Activated CD4-positive, alpha-beta T cell treated with anti-CD3 and anti-CD28 coated beads for 1 hour (primary cell): Measurements from ENCODE around the gene HDDC2.

Source experiments
- DNase-seq: peaks from one replicate; pipeline ENCODE4 v3.0.0-alpha.2; 2020

Gene HDDC2

DNA sequence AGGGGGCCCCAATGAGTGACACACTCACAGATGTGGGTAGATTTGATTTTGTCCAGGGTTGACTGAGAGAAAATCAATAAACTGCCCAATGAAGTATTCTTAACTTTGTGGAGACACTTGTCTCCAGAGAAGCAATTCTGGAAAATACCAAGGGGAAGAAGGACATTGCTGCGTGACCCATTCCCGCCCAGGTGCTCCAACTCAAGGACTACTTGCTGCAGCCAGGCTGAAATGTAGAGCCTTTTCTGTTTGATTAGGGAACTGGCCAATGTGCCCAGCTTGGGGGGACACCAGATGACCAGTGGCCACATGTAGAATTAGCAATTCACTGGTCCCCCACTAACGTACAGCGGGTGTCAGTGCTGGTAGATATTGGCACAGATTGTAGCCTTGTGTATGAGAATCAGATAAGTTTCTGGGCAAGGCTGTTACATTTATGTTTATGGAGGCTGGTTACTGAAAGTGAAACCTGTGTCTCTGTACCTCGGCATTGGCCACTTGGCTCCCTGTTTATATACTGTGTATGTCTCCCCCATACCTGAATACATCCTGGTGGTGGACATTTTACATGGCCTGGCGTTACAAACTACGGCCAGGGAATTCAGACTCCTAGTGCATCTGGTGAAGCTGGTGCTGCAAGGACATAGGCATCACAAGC lies 32.3 kb downstream of the HDDC2 start:
- DNase-seq: no peak

DNA sequence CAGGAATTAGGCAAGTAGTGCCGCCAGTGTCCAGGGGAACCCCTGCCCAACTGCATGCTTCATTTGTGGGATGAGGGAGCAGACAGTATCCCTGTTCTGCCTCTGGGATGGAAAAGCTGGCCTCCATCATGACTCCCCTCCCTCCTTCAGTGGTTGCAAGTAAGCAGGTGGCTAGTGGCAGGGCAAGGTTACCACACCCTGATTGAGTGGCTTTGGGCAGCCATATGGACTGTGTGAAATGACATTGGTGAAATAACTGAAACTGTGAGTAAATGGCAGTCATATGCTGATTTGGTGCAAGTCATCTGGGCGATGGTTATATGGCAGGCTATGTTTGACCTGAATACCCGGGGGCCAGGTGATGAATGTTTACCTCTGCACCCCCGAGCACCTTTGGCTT lies 33.0 kb downstream of the HDDC2 start:
- DNase-seq: no peak

DNA sequence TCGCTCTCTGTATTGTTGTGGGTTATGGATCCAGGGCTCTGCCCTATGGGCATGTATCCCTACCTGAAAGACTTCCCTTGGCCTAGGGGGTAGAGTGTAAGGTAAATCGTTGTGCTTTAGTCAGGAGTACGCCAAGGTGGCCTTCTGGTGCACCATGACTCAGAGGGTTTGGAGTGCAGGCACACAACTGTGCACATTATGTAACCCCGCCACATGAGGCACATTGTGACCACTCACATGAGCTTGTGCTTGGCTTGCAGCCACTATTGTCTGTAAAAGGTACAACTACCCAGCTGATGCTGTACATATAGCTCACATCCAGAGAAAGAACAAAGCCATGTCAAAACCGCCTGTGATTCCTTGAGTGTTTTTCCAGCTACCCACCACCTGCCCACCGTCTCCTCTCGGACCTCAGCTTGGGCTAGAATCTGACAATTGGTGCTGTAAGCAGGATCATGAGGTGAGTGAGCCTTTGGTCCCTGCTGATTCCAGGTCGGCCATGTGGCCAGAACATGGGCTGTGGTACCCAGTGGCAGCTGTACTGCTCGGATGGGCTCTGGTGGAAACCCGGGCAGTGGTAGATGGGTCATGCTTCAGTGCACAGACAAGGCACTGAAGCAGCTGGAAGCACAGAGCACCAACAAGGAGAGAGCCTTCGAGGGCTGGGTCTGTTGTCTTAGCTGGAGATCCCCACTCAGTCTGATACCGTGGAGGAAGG lies 33.8 kb downstream of the HDDC2 start:
- no peak for DNase-seq

DNA sequence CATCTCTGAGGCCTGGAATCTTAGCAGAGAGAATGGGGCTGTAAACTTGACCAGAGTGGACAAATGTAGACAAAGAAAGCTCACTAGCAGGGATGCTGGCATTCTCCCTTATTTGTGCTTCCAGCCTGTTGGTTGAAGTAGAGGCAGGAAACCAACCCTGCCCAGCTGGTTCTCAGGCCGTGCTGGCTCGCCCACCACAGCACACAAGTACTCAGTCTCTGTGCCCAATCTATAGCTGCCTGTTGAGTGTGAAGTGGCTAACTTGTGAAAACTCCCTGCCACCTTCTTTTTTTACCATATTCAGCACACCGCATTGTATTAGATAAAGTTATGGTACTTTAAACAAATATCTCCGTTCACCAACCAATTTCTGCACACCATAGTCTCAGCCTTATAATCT lies 37.3 kb downstream of the HDDC2 start:
- no peak for DNase-seq

DNA sequence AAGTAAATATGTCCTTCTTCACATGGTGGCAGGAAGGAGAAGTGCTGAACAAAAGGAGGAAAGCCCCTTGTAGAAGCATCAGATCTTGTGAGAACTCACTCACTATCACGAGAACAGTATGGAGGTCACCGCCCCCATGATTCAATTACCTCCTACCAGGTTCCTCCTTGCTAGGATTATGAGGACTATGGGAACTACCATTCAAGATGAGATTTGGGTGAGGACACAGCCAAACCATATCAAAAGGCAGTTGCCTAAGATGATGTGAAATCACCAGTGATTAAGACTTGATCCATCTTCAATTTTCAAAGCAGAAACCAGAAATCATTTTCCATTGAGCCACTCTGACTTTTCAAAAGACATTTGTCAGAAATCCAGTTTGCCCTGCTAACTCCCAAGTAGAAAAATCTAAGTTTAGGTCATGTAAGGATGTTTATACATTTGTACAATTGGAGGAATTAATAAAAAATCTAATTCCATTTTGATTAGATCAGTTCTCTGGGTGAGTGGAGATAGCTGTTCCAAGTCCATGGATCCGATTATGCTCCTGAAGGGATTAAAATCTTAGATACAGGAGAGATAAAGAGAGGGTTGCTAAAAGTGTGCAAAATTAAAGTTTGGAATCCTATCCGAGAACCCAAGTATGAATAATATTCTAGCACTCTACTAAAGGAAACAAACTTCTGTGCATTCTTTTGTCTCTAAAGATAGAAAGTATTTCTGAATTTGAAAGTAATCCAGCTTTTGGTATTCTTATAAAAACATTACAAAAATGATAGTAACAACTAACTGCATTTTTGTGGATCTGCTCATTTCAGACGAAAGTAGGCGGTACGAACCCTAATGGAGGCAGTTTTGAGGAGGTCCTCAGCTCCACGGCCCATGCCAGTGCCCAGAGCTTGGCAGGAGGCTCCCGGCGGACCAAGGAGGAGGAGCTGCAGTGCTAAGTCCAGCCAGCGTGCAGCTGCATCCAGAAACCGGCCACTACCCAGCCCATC lies 39.5 kb downstream of the HDDC2 start:
- no peak for DNase-seq

DNA sequence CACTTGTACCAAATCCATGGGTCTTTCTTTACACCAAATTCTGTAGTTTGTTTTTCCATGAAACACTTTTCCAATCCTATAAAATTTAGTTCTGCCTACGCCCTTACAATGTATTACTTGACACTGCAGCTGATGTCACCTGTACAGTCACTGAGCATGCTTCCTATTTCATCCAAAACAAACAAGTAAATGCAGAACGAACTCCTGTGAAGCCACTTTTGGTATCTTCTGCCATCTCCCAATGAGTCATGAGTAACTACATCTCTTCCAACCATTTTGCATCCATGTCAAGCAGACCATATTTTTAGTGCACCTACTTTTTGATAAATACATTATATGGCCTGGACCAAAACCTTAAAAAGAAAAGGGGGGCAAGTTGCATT lies 42.4 kb downstream of the HDDC2 start:
- no peak for DNase-seq

DNA sequence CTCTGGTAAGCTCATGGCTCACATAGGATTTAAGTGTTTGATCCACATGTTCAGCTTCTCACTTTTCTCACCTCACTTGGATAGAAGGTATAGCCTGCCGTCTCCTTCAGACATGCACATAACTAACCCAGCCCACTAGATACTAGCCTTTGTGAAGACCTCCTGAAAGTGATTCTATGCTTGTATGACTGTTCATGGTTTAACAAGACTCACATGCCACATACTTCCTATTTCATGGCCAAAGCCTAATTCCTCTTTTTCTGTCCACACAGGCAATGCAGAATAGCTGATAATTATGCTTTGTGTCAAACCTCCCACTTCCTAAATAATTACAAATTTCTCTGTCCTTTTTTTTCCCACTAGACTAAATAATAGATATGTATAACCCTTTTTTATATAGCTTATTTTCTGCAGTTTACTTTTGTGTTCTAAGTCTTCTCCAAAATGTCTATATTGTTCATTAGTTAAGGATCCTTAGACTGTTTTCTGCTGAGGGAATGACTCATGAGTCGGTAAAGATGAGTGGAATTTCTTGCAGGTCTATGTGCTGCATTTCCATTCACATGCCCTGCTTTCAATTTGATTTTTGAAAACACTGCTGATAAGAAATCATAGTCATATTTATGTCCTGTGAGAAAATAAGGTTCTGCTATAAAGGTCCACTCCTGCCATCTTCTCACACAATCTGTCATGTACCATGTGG lies 43.0 kb downstream of the HDDC2 start:
- no peak for DNase-seq

DNA sequence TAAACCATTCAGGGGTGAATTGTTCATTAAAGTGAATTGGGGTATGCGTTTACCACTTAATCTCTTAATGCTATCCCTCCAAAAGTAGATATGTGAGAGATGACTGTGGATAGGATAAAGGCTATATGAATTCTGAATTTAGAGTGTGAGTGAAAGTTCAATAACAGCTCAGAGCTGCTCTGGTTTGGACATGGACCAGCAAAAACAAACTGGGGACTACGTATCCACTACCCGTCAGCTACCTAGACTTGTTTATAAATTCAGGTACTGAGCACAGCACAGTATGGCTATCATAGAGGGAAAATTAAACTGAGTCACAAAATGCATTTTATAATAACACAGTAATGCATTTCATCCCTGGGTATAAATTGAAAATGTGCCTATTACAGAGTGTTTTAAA lies 44.4 kb downstream of the HDDC2 start:
- DNase-seq: no peak

DNA sequence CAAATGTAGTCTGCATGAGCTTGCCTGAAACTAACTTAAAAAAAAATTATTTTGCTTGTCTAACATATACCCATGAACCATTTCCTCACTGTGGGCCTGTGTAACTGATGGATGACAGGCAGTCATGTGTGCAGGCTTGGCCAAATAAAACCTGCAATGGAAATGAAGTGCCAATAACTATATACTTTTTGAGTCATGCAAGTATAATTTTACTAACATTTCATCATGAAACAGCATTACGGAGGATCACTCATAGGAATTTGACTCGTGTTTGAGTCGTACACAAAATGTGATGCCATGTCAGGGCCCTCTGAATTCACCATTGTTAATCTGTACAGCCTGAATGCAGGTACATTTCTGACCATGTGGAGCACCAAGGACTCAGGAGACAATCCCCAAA lies 46.6 kb downstream of the HDDC2 start:
- no peak for DNase-seq

DNA sequence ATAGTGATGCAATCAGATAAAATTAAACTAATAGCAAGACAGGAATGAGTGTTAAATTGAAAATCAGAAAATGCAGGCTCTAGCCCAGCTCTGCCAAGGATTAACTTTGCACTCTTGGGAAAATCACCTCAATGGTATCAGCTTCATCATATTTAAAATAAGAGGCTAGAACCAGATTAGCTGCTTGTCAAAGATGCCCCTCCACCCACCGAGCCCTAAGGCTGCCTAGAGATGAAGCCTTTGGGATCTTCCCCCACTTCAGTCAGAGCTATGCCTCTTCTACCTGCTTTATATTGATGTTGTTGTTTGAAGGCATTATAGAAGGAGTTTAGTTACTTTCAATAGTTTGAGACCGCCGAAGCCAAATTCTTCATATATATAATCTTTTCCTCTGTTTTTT lies 47.4 kb downstream of the HDDC2 start:
- no peak for DNase-seq

DNA sequence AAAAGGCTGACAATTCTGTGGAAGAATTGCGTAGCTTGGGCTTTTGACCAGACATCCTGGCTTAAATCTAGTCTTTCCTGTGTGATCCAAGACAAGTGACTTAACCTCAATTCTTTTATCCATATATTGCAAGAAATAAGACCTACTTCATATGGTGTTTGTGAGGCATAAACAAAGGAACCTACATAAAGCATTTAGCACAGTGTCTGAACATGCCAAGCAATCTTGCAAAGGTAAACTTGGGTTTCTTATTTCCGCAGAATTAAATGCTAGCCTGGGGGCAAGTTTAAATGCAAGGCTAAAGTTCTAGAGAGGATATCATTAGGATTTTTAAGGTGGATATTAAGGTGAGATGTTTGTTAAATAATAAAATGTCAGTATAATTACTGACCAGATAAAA lies 47.9 kb downstream of the HDDC2 start:
- no peak for DNase-seq

DNA sequence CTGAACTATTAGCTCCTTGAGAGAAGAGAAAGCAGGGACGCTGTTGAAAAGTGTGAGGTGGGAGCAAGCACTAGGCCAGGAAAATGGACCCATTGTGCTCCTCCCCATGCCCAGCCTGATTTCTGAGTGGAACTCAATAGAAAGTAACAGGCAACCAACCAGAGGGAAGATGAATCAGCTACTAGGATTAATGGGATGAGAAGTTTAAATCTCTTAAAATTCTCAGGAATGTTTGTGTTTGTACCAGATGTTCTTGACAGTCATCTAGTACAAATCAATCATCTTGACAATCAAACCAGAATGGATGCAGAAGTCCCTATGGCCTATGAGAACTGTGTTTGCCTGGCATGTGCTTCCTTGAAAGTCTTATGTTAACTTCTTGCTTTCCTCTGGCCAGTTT lies 48.9 kb downstream of the HDDC2 start:
- DNase-seq: no peak

DNA sequence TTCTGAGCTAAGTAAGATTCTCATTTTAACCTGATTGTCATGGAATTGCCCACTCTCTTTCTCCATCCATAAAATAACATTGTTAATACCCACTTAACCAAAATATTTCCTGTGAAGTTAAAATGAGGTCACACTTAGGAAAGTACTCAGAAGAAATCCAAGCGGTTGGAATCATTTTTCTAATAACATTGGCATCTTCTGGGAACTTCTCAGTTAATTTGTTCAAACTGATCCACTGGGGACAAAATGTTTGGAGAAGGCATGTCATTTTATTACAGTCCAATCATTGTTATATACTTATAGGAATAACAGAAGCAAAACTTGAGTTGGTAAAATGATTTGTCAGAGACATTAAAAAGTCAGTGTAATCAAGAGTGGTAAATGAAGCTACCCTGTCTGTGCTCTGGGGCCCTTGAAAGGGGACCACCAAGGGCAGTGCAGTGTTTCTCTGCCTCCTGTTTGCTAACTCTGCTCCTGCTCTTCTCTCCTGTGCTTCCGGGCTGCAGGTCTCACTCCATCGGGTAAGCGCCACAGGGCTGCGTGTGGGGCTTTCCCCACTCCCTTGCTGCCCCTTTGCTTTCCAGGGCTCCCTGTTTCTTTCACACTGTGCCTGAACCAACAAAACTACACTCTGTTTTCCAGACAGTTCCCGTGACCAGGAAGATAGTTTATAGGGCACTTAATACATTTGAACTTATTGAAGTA lies 50.1 kb downstream of the HDDC2 start:
- no peak for DNase-seq

DNA sequence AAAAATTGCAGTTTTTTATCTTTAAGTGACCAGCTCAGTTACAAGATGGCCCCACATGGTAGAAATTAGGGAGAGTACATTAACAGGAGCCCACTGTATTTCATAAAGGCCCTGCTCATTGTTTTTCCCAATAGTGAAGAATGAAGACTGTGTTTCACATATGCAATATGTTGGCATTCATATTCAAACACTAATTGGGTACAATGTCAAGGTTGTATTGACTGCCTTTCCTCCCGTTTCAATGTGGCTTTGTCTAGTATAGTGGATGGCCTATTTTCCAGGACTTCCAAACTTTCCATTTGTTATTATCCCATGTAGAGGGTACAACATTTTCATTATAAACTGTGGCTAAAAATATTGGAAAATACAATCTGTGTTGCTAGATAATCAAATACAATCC lies 51.3 kb downstream of the HDDC2 start:
- DNase-seq: no peak

DNA sequence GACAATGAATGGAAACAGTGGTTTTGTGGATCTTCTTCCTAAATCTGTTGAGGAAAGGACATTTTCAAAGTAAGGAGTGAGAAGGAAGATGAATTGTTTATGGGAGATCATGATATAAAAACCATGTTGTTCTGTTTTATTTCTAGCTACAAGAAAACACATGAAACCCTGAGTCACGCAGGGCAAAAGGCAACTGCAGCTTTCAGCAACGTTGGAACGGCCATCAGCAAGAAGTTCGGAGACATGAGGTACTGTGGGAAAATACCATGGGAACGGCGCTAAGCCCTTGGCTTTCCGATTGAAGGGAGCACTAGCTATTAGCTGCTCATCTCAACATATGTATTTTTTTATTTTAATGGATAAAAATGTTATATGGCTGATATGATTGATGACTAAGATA lies 53.6 kb downstream of the HDDC2 start:
- no peak for DNase-seq

DNA sequence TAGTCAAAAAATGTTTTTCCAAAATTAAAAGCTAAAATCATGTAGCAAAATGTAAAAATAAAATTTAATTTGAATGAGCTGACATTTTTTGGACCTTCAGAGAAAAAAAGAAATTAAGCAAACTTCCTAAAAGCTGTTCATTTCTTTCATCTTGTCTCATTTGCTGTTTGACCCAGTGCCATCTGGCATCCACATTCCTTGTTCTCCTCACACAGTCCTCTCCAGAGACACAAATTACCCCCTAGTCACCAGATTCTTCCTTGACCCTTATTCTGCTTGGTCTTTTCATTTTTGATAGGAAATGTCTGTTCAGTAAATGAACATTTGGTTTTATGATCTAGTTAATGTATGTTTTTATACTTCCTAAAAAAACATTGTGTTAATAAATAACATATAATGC lies 55.2 kb downstream of the HDDC2 start:
- no peak for DNase-seq

DNA sequence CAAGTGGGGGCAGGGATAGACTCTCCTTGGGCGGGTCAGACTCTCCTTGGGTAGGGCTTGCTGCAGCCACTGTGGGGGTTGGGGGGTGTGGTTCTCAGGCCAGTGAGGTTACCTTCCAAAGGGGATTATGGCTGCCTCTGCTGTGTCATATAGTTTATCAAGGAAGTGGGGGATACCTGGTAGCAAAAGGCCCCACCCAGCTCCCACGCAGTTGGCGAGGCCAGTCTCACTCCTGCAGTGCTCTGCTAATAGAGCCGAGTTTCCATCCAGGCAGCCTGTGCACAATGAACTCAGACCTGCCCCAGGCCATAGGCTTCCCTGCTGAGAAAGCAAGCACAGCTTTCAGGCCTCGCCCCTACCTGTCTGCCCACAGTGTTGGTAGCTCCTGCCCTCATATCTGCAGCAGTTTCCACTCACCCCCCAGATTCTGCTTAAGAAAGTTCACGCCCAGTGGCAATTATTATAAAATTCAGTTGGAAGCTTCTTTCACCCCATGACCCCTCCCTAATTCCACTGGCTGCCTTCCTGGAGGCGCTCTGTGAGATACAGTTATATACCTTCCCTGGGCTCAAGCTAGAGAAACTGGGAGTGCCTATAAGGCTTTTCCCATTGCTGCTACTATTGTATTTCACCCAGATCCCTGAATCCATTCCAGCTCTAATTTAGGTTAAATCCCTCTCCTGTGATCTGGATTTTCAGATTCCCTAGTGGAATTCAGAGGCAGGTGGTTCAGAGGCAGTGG lies 56.1 kb downstream of the HDDC2 start:
- DNase-seq: no peak

DNA sequence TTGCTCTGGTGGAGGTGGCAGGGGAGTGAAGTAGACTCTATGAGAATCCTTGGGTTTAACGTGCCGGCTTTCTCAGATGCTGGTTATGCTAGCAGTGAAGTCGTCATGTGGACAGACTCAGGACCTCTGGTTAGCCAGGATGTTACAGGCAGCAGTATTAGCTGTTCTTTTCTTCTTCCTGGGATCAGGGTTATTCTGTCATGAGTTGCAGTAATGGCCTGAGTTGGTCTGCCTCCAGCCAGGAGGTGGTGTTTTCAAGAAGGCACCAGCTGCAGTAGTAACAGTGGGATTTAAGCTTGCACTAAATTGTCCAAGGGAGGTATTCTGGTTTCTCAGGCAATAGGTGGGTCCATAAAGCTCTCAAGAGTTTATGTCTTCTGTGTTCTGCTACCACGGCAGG lies 56.7 kb downstream of the HDDC2 start:
- no peak for DNase-seq

DNA sequence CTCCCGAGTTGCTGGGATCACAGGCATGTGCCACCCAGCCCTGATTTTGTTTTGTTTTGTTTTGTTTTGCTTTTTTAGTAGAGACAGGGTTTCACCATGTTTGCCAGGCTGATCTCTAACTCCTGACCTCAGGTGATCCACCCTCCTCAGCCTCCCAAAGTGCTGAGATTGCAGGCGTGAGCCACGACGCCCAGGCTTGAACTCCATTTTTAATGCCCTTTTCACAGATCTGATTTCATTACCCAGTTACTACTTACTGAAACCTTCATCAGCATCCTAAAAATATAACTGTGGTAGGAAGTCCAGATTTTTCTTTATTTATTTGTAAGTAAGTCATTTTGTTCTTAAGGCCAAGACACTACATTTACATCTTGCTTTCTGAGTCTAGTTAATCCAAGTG lies 64.0 kb downstream of the HDDC2 start:
- no peak for DNase-seq

DNA sequence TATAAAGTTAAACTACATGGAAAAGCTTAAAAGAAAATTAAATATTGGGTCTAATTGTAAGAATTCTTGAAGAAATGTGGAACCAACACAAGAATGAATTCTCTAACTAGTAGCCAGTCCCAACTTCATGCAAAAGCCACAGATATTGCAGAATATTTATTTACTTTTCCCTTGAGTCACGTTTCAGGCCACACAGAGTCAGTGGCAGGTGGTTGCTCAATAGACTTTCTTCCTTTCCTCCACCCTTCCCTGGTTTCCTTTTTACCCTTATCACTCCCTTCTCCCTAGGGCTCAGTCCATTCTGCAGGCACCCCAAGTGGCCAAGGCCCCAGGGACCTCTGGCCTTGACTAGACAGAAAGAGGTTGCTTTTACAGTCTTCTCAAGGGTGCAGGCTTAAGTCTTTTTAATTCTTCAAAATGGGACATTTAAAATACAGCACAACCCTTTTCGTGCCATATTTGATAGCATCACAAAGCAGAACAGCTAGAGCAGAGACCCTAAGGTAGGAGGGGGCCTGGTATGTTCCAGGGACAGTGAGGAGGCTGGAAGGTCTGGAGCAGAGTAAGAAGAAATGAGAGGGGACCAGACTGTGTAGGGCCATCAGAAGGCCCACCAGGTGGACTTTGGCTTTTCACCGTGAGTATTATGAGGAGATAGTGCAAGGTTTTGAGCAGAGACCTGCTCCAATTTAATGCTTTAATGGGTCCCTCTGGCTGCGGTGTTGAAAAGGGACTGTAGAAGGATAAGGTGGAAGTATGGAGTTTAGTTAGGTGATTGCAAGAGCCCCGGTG lies 65.0 kb downstream of the HDDC2 start:
- no peak for DNase-seq

DNA sequence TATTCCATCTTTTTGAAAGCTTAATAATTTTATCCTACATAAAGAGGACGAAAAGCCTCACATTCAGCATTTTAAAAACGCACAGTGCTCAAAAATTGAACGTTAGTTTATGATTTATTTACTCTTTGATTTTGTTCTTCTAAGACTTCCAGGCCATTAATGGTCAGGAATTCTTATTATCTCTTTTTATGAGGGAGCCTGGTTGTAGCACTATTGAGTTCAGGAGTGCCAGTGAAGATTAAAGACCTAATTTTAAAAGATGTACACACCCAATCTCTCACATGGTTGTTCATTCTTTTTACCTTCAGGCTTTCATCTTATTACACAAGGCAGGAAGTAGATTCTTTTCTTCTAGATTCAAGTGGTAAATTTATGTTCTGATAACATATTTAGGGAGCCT lies 68.6 kb downstream of the HDDC2 start:
- DNase-seq: no peak
